GM19351 (cell line): ENCODE data around the gene MCTP1.
"Not testable (repeated sequence)": the region's sequence is repeated elsewhere in the genome, so short reads cannot be mapped to it uniquely, and the experiment has no call there.

ENCODE experiments used
- ATAC-seq: cut with Tn5 transposase; IDR thresholded peaks from one replicate; pipeline ENCODE4 v1.9.1; 2021; ENCODE audit warnings: mild to moderate bottlenecking, moderate library complexity; ENCODE audit not compliant: unreplicated experiment

Gene MCTP1

DNA sequence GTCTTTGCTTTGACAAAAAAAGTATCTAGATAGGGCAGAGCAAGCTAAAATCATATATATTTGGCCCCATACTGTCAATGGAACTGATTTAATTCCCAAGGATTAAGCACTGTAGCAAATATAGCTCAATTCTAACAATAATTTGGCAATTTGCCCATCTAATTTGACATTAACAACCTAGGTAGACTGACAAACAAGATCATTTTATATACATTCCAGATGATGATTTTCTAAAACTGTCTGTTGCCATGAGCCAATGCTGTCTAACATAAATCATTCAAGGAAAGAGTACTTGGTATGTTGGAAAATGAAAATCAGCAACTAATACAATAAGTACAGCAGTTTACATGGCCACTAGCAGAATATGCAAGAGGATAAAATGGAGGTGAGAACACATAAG, 32.1 kb downstream of the MCTP1 start:
- ATAC-seq = no peak

GRCh38 chr5:95251185-95251584, 33.7 kb downstream of the MCTP1 start:
- no peak for ATAC-seq

GRCh38 chr5:95244479-95244878, 40.4 kb downstream of the MCTP1 start:
- no peak for ATAC-seq

- peak; percentile 100 for ATAC-seq
Observed at GRCh38 chr5:95241635-95242034, 43.3 kb downstream of the MCTP1 start.

GRCh38 chr5:95241161-95241560, 43.7 kb downstream of the MCTP1 start:
- peak; percentile 17 for ATAC-seq

DNA sequence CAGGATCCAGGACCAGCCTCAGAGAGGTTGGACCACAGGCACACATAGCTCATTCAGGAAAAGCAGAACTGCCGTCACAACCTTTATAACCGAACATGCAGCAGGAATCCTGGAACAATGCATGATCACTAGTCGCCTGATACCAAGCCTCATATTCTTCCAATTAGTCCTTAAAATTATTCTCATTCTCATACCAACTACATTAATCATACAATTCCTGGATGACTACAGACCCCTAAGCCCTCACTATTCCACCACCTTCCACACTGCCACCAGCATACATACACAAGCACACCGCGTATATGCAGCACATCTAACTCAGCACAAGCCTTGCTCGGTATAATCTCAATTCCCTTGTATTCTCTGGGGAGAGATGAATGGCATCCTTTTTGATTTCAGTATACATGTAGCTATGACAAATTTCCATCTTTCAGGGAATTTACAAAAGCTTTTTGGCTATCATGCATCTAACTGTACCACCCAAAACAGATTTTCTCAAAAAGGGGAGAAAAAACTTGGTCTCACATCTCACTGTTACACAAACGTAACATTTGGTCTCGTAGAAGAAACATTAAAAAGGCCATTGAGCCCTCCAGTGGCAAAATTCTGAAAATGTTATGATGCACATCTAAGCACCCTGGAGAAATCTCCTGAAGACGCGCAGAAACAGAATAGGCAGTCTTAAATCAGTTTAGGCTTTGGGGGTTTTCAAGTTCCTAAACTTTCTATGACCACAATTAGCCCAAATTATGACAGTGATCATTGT, 46.2 kb downstream of the MCTP1 start:
- no peak for ATAC-seq

DNA sequence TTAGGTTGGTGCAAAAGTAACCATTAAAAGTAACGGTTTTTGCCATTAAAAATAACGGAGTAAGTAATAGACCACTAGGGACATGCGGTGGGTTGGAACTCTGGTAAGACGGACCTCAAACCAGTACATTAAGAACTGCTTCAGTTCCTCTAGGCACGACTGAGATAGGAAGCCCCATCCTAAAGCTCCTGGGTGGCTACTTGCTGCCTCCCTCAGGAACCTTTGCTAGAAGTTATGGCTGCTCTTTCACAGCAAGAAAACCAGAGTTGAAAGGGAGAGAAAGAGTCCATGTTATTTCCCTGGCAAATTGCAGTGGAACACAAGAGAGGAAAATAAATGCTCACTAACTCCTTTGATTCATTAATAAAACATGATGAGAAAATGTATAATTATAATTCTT, 47.6 kb downstream of the MCTP1 start:
- no peak for ATAC-seq

DNA sequence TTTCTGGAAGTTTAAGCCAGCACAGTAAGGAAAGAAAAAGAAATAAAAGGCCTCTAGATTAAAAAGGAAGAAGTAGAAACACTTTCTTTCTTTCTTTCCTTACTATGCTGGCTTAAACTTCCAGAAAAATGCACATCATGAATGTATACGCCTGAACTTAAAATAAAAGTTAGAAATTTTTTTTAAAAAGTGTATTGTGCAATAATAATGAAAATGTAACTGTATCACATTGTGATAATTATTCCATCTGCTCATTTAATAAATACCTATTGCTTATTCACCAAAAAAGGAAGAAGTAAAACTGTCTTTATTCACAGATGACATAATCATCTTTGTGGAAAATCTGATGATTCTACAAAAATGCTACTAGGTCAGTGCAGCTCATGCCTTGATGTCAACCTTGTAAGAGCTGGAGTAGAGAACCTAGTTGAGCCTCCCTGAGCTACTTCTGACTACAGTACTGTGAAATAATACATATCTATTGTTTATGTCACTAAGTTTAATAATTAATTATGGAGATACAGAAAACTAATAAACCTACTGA, 49.4 kb downstream of the MCTP1 start:
- no peak for ATAC-seq

DNA sequence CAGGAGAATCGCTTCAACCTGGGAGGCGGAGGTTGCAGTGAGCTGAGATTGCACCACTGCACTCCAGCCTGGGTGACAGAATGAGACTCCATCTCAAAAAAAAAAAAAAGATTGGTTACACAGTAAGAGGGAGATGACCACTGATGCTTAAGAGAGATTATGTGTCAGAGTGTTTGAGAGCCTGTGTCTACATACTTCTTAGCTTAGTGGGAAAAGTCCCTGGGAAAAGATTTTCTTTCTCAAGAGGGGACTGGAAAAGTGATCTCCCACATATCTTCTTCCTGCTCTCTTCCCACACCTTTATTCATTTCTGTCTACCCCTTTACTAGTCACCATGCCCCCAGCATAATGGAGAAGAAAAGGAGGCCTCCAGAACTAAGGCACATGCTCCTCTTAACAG, 55.2 kb downstream of the MCTP1 start:
- no peak for ATAC-seq

DNA sequence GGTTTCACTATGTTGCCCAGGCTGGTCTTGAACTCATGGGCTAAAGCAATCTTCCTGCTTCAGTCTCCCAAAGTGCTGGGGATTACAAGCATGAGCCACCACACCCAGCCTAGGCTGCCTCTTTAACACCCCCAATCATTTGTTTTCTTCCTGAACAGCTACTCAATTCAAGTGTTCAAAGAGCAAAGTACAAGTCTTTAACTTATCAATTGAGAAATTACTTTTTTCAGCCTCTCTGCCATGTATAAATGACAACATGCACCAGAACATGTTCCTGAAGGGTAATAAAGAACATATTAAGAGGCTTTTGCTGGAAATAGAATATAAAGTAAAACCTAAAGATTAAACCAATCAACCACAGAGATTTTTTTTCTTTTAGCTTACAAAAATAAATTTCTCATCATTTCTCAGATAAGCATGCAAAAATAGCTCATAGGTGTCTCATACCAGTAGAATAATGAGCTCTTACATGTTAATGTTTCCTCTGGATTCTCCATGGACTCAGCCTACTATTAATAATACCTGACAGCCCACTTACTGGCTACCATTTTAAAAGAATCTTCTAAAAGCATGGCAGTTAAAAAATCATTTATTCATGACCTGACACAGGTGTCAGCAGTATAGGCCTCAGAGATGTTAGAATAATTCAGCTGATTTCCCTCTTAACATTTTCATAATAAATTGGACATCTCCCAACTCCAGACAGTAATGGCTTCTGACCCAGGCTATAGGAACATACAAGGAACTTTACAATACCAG, 60.0 kb downstream of the MCTP1 start:
- no peak for ATAC-seq

DNA sequence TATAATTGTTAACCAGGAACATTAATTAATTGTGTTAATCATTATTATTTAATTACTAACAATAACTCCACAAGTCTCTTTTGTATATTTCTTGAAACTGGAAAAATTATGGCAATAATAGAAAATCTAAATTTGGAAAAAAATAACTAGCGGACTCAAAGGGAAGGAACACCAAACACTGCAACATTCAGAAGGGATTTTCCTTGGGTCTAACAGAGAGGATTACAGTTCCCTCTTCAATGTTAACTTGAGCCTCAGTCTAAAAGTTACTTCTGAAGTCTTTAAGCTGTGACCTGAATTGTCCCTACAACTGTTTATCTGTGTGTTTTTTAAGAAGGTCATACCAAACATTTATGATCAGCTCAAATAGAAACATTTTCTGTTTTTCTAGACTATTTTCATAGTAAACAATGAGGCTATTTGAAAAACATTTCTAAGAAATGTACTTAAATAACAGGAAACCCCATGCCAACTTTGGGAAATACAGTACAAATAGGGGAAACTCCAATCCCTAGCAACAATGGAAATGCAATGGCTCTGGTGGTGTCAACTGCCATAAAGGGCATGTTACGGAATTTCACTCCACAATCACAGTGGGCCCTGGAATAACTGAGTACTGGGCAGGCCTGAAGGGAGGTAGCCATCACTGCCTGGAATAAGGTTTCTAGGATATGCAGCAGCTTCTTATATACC, 61.2 kb downstream of the MCTP1 start:
- no peak for ATAC-seq

- no peak for ATAC-seq
Observed at GRCh38 chr5:95222836-95223235, 62.1 kb downstream of the MCTP1 start.

GRCh38 chr5:95221234-95221633, 63.7 kb downstream of the MCTP1 start:
- ATAC-seq = no peak

GRCh38 chr5:95220381-95220780, 64.5 kb downstream of the MCTP1 start:
- no peak for ATAC-seq

DNA sequence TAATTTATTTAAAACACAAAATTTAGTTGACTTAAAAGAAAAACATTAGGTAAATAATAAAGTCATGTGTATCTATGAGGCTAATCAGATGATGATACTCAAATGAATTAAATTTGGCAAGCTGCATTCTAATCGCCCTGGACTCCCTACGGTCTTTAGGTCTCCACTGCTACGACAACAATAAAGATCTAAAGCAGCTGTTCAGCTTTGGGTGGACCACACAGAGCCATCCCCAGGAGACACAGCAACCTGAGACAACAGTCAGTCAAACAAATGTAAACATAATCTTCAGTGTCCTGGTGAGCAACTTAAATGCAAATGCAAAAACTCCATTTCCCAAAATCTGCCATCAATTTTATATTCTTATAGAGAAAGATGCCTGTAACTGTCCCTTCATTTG, 65.5 kb downstream of the MCTP1 start:
- no peak for ATAC-seq

GRCh38 chr5:95217881-95218280, 67.0 kb downstream of the MCTP1 start:
- no peak for ATAC-seq

DNA sequence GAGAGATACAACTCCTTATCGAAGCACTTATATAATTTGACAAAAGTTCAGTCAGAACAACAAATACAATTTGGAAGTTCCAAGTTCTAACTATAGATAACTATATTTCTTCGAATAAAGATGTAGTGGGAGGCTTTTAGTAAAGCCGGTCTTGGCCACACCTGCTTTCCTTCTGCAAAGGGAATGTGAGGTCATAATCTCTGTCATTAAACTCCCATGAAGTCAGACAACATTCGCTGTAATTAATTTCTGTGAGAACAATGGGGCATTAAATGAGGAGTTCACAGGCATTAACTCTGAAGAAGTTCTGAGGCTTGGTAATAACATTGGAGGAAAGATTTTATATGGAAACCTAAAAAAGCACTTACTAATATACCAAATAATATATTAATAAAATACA, 67.5 kb downstream of the MCTP1 start:
- no peak for ATAC-seq

DNA sequence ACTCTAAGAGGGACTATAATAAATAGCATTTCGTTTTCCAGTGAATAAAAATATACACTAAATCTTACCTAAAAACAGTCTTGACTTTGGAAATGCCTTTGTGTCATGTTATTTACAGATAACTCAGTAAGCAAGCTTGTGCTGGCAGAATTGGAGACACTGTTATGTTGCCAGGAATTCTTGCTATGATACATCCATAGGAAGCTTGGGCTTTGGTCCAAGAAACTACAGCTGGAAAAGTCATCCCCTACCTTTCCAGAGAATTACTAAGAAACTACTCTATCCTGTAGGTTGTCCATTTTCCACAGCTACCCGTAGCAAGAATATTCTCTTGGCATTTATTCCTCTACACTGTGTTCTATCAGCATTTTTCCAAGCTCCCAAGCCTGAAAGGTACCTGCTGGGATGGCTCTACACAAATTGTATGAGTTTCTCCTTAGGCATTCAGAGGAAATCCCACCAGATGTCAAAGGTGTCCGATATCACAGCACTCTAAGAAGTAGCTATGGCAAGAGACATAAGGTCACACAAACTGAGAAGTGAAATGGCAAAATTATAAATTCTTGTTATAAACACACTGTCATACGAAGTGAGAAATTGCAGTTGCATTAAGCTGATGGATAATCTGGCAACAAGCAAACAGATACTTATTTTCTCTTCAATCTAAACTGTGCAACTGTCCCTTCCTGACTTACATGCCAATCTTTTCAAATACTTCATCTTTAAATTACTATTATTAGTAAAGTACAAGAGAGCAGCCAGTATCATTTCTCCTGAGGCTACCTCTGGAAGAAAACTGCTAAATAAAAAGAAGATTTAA, 68.5 kb downstream of the MCTP1 start:
- no peak for ATAC-seq

- not testable (repeated sequence) for ATAC-seq
Observed at GRCh38 chr5:95207811-95208210, 77.1 kb downstream of the MCTP1 start.

DNA sequence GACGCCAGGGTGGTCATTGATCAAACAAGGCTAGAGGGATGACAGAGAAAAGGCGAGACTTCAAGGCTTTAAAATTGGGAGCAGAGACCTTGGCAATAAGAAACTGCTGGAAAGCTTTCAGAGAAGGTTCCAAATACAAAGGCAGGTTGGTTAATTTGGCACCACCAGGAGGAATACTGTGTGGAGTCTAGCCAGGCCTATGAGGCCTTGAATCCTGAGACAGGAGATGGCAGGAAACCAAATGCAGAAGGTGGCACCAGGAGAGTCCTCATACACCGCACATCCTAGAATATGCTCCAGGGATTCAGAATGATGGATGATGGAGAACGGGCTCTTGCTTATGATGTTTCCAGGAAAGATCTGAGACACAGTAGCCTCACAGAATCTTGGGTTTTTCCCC, 90.0 kb downstream of the MCTP1 start:
- ATAC-seq = no peak

- ATAC-seq = peak; percentile 95
Observed at GRCh38 chr5:95191330-95191729, 93.6 kb downstream of the MCTP1 start.
